ENCODE data around the gene FCGBP.

GRCh38 chr19:39966617-39967016, 32.2 kb upstream of the FCGBP start:
- TF ChIP-seq REST (IDR thresholded peaks at IDR 0.05; ENCODE audit: insufficient read depth in 1 of 2, low read depth in 2 of 2, low read length in 2 of 2) (no peak), POLR2AphosphoS5 (IDR thresholded peaks at IDR 0.05; ENCODE audit: low read depth, low read length) (no peak), TAF1 (IDR thresholded peaks at IDR 0.05; ENCODE audit: borderline replicate concordance, insufficient read depth, low read length) (no peak), FOXP2 (optimal IDR thresholded peaks at IDR 0.05; ENCODE audit: borderline replicate concordance, extremely low read depth, extremely low read length, insufficient read depth) (no peak)

Measured in PFSK-1 (cell line).